Activated CD8-positive, alpha-beta T cell treated with anti-CD3 and anti-CD28 coated beads, Interleukin-2, amount 10 ng/mL, durations not matched to agents 7 days and 5 days (primary cell): ENCODE results near the gene NUBPL. TPM values are rescaled to one million over a fixed set of nuclear protein-coding genes. Genes with fewer than 3 reads are reported as not detected.

Source experiments
- ATAC-seq: fragments of 150-1000 bp; cut with Tn5 transposase; one replicate; pipeline ENCODE4 v1.10.0; 2021; ENCODE audit warnings: moderate library complexity
- CTCF ChIA-PET: fragments of 350-600 bp; sonication (Branson Sonifier 250); formaldehyde crosslinking; loops from one replicate; lab custom pipeline; 2021; ENCODE audit warnings: antibody characterized with exemption; lab: Charles Lee
- POLR2A ChIA-PET: fragments of 350-600 bp; sonication (Branson Sonifier 250); formaldehyde crosslinking; loops from one replicate; lab custom pipeline; 2021; ENCODE audit warnings: antibody characterized with exemption; lab: Charles Lee
- DNase-seq: peaks from one replicate; pipeline ENCODE4 v3.0.0-alpha.2; 2020
- H3K27ac Mint-ChIP-seq: one replicate; pipeline ENCODE4 v1.8.0; 2021; ENCODE audit warnings: mild to moderate bottlenecking, mixed read lengths
- H3K27me3 Mint-ChIP-seq: one replicate; pipeline ENCODE4 v1.8.0; 2021; ENCODE audit warnings: low read depth, mixed read lengths
- H3K36me3 Mint-ChIP-seq: one replicate; pipeline ENCODE4 v1.8.0; 2021; ENCODE audit warnings: low read depth, mixed read lengths
- H3K4me1 Mint-ChIP-seq: one replicate; pipeline ENCODE4 v1.8.0; 2021; ENCODE audit warnings: low read depth, mixed read lengths
- H3K4me3 Mint-ChIP-seq: one replicate; pipeline ENCODE4 v1.8.0; 2021; ENCODE audit warnings: mild to moderate bottlenecking, mixed read lengths
- H3K9me3 Mint-ChIP-seq: one replicate; pipeline ENCODE4 v1.8.0; 2022; ENCODE audit warnings: mixed read lengths; ENCODE audit not compliant: insufficient read depth
- total RNA-seq, 2 experiments: library from RNA; stranded (reverse); gene quantifications; one replicate each; pipeline ENCODE4 v1.2.3, GENCODE V29; 2021

NUBPL gene
- total RNA-seq, 2 experiments from 2014 or later = 5.8 to 8.6 TPM

- Mint-ChIP-seq H3K4me1 (no peaks in the 10 kb centered on the region), H3K9me3 (no peaks in the 10 kb centered on the region), H3K27ac (no peak overlapping the region), H3K4me3 (no peak overlapping the region), H3K27me3 (peaks cover 25% of the 10 kb centered on the region), H3K36me3 (peaks cover 2% of the 10 kb centered on the region)
- ChIA-PET POLR2A (no interaction called here), CTCF (no interaction called here)
- DNase-seq (no peak), ATAC-seq (no peak)
These were observed 10.6 kb upstream of the NUBPL start for GRCh38 chr14:31550589-31550988.

DNA sequence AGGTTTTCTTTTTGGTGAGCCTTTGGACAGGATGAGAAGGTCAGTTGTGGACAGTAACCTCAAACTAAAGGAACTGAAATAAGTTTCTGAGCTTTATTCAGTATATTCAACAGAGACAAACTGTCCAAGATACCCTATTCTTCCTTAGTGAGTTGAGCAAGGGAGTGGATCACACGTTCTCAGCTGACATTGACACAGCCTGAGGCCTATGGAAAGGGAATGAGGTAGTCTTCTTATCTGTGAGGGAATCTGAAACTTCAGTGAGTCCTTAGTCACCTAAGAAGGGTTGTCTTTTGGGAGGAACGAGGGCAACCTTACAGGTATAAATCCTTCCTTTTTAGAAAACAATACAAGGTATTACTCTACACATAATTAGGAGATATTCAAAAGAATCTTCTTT lies 5.0 kb upstream of the NUBPL start:
- H3K36me3 Mint-ChIP-seq = peaks cover 2% of the 10 kb centered on the region
- peaks cover 24% of the 10 kb centered on the region for H3K27me3 Mint-ChIP-seq
- H3K9me3 Mint-ChIP-seq = no peaks in the 10 kb centered on the region
- ChIA-PET POLR2A (no interaction called here), CTCF (no interaction called here)
- DNase-seq (no peak), ATAC-seq (no peak)
- no peak overlapping the region for H3K4me3 Mint-ChIP-seq
- H3K4me1 Mint-ChIP-seq = peaks cover 11% of the 10 kb centered on the region
- no peak overlapping the region for H3K27ac Mint-ChIP-seq

DNA sequence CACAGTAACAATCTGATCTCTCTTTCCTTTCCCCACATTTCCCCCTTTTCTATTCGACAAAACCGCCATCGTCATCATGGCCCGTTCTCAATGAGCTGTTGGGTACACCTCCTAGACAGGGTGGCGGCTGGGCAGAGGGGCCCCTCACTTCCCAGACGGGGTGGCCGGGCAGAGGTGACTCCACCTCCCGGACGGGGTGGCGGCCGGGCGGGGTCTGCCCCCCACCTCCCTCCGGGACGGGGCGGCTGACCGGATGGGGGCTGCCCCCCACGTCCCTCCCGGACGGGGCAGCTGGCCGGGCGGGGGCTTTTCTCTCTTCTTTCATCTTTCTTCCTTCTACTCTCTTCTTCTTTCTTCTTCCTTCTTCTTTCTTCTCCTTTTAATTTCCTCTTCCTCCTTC lies 1.3 kb upstream of the NUBPL start:
- ATAC-seq (no peak), DNase-seq (no peak)
- CTCF ChIA-PET = interaction anchor here (1.7 kb wide), 1 partner anchor 102 kb away, joined by 5 read pairs; no protein-coding TSS in a partner anchor
- H3K27ac Mint-ChIP-seq = no peak overlapping the region
- H3K4me1 Mint-ChIP-seq = peaks cover 28% of the 10 kb centered on the region
- no peaks in the 10 kb centered on the region for H3K9me3 Mint-ChIP-seq
- H3K4me3 Mint-ChIP-seq = no peak overlapping the region
- H3K27me3 Mint-ChIP-seq = peaks cover 16% of the 10 kb centered on the region
- peaks cover 3% of the 10 kb centered on the region for H3K36me3 Mint-ChIP-seq
- POLR2A ChIA-PET = no interaction called here

DNA sequence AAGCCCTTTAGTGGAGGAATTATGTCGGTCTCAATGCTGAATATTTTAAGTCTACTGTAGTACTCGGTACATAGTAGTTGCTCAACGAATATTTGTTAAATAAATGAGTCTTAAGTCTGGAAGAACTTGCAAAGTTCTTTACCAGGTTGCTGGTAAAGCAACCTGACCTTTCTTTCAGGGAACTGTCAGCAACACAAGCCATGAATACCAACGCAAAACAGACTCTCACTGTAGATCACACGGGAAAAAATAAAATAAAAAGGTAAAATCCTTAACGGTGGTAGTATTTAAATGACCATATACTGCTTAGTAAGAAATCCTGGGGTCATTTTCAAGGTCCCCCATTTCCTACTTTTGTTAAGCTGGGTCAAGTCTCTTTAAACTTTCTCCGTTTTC lies 447 bp upstream of the NUBPL start:
- H3K9me3 Mint-ChIP-seq = no peaks in the 10 kb centered on the region
- H3K4me3 Mint-ChIP-seq = peak overlapping the region; percentile 92
- ChIA-PET POLR2A (interaction anchor here (1.0 kb wide), 1 partner anchor 103 kb away, joined by 3 read pairs; the partner anchor contains the start of gene DTD2), CTCF (interaction anchor here (0.8 to 1.7 kb wide), 2 partner anchors 103 to 694 kb away, joined by 3 to 5 read pairs; no protein-coding TSS in a partner anchor)
- DNase-seq = no peak
- no peak for ATAC-seq
- H3K27me3 Mint-ChIP-seq = peaks cover 16% of the 10 kb centered on the region
- H3K27ac Mint-ChIP-seq = peak overlapping the region; percentile 97
- peaks cover 28% of the 10 kb centered on the region for H3K4me1 Mint-ChIP-seq
- peaks cover 3% of the 10 kb centered on the region for H3K36me3 Mint-ChIP-seq

DNA sequence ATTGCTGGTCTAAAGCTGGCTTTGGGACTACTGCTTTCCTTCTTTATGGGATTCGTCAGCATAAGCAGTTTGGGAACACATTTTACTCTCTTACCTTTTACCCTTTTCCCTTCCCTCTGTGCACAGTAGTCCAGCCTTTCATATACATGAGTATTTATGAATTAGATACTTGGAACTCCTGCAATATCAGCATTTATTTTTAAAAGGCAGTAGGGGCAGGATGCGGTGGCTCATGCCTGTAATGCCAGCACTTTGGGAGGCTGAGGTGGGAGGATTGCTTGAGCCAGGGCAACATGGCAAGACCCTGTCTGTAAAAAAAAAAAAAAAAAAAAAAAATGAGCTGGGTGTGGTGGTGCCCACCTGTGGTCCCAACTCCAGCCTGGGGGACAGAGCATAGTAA lies 3.0 kb downstream of the NUBPL start:
- H3K27ac Mint-ChIP-seq = no peak overlapping the region
- ATAC-seq (no peak), DNase-seq (no peak)
- ChIA-PET CTCF (no interaction called here), POLR2A (no interaction called here)
- no peak overlapping the region for H3K4me3 Mint-ChIP-seq
- peaks cover 34% of the 10 kb centered on the region for H3K4me1 Mint-ChIP-seq
- H3K36me3 Mint-ChIP-seq = peaks cover 6% of the 10 kb centered on the region
- peaks cover under 1% of the 10 kb centered on the region for H3K27me3 Mint-ChIP-seq
- H3K9me3 Mint-ChIP-seq = no peaks in the 10 kb centered on the region

DNA sequence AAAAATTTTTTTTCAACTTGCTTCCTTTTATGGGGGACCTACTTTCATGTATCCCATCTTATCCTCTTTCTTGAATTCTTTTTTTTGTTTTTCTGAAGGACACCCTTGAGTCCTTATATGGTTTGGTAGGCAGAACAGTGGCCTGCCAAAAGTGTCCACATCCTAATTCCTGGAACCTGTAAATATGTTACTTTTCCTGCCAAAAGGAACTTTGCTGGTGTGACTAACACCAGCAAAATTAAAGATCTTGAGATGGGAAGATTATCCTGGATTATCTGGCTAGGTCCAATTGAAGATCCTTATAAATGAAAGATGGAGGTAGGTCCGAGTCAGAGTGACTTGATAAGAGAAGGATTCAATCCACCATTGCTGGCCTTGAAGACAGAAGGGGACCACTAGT lies 5.3 kb downstream of the NUBPL start:
- Mint-ChIP-seq H3K9me3 (no peaks in the 10 kb centered on the region), H3K4me1 (peaks cover 22% of the 10 kb centered on the region), H3K27me3 (no peaks in the 10 kb centered on the region), H3K27ac (no peak overlapping the region), H3K36me3 (peaks cover 3% of the 10 kb centered on the region), H3K4me3 (no peak overlapping the region)
- ChIA-PET CTCF (no interaction called here), POLR2A (no interaction called here)
- no peak for DNase-seq
- ATAC-seq = no peak

DNA sequence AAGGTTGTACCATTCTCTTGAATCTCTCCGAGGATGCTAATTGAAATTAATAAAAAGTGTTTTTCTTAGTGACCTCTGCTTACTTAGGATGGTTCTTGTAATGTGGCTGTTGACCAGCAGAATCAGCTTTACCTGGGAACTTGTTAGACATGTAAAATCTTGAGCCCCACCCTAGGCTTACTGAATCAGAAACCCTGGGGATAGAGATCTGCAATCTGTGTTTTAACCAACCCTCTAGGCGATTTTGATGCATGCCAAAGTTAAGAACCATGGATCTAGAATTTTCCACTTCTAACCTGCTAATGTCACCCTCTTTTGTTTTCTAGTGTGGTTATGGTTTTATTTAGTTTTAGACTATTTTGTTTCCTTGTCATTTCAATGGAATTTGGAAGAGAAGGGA lies 6.5 kb downstream of the NUBPL start:
- ATAC-seq (no peak), DNase-seq (no peak)
- Mint-ChIP-seq H3K27ac (no peak overlapping the region), H3K9me3 (no peaks in the 10 kb centered on the region), H3K36me3 (peaks cover 3% of the 10 kb centered on the region), H3K4me1 (peaks cover 14% of the 10 kb centered on the region), H3K4me3 (no peak overlapping the region), H3K27me3 (no peaks in the 10 kb centered on the region)
- CTCF ChIA-PET = no interaction called here
- POLR2A ChIA-PET = interaction anchor here (0.5 kb wide), 1 partner anchor 299 kb away, joined by 3 read pairs; no protein-coding TSS in a partner anchor

DNA sequence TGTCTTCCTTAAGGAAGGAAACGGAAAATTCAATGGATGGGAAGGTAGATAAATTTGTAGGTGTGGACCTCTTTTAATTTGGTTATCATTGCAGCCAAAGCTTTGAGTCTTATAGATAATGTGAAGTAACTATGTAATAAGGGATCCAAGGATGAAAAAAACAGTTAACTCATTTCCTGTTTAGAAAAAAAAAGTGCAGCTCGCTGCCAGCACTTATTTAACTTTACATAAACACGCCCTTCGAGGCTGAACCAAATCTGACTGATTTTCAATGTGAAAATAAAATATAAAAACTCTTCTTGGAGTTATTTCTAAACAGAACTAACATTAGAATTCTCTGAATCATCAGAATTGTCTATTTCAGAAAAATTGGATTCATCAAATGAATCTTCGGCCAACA lies 7.0 kb downstream of the NUBPL start:
- peaks cover 3% of the 10 kb centered on the region for H3K36me3 Mint-ChIP-seq

DNA sequence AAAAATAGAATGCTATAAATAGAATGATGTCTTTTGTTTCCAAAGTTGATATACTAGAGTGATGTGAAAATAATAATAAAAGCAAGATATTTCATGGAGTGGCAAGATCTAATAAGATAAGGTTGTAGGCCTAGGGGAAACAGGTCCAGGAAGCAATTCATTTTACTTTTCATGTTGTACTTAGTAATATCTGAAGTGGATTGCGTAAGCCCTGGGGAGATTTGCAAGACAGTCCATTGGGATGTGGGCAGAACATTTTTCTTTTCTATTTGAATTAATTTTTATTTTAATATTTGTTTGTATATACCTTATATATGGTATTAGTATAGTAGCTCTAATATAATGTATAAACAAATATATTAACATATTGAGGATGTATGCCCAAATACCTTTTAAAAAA lies 7.5 kb downstream of the NUBPL start:
- DNase-seq (no peak), ATAC-seq (no peak)
- CTCF ChIA-PET = no interaction called here
- H3K4me3 Mint-ChIP-seq = no peak overlapping the region
- peaks cover 3% of the 10 kb centered on the region for H3K36me3 Mint-ChIP-seq
- H3K9me3 Mint-ChIP-seq = no peaks in the 10 kb centered on the region
- no peaks in the 10 kb centered on the region for H3K27me3 Mint-ChIP-seq
- POLR2A ChIA-PET = no interaction called here
- H3K27ac Mint-ChIP-seq = no peak overlapping the region
- H3K4me1 Mint-ChIP-seq = peaks cover 7% of the 10 kb centered on the region

More for the DNA sequence above, 7.0 kb downstream of the NUBPL start:
- ATAC-seq (no peak), DNase-seq (no peak)
- Mint-ChIP-seq H3K4me1 (peaks cover 11% of the 10 kb centered on the region), H3K9me3 (no peaks in the 10 kb centered on the region), H3K4me3 (no peak overlapping the region), H3K27ac (no peak overlapping the region), H3K27me3 (no peaks in the 10 kb centered on the region)
- ChIA-PET CTCF (no interaction called here), POLR2A (no interaction called here)

DNA sequence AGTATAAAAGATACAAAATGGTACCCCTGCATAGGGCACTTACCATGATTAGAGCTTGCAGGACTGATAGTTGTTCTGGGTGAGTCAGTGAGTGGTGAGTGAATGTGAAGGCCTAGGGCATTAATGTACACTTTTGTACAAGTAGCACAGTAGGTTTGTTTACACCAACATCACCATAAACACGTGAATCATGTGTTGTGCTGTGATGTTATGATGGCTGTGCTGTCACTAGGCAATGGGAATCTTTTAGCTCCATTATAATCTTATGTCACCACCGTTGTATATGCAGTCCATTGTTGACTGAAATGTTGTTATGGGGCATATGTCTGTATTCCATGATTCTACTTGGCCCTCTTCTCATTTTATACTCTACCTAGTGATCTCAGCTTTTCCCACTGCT lies 11.8 kb downstream of the NUBPL start:
- CTCF ChIA-PET = no interaction called here
- Mint-ChIP-seq H3K36me3 (peaks cover 3% of the 10 kb centered on the region), H3K27me3 (no peaks in the 10 kb centered on the region), H3K4me3 (no peak overlapping the region), H3K27ac (no peak overlapping the region), H3K9me3 (no peaks in the 10 kb centered on the region), H3K4me1 (peaks cover 1% of the 10 kb centered on the region)
- ATAC-seq = no peak
- POLR2A ChIA-PET = no interaction called here
- DNase-seq = no peak

DNA sequence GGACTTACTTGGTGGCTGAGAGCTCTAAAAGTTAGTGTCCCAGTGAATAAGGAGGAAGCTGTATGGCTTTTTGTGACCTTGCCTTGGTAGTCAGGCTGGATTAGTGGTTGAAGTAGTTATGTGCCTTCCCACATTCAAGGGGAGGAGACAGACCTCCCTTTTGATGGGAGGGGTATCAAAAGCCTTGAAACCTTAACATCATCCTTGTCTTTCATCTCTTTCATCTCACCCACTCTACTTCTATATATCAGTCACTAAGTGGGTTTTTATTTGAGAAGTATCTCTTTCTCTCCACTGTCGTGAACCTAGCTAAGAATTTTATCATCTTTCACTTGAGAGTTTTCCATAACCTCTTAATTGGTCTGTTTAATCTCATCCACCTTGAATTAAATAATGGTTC lies 15.7 kb downstream of the NUBPL start:
- ChIA-PET POLR2A (no interaction called here), CTCF (no interaction called here)
- ATAC-seq (no peak), DNase-seq (no peak)
- no peak overlapping the region for H3K27ac Mint-ChIP-seq
- H3K9me3 Mint-ChIP-seq = no peaks in the 10 kb centered on the region
- H3K27me3 Mint-ChIP-seq = no peaks in the 10 kb centered on the region
- no peak overlapping the region for H3K4me3 Mint-ChIP-seq
- no peaks in the 10 kb centered on the region for H3K36me3 Mint-ChIP-seq
- no peaks in the 10 kb centered on the region for H3K4me1 Mint-ChIP-seq

DNA sequence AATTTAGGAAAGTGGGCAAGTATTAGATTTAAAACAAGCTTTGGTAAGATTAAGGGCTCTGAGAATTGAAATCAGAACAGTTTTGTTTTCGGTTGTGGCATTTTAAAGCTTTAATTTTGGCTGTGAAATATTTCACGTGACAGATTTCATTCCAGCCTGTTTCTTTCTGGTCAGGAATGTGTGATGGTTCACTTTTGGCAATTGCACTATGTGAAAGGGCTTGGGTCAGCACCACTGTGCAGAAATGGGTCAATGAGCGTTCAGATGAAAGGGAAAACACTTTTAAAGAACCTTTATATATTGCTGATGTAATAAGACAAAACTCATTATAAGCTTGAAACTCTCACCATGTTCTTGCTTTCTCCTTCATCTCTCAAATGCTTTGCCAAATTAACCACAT lies 17.1 kb downstream of the NUBPL start:
- H3K4me1 Mint-ChIP-seq = no peaks in the 10 kb centered on the region
- no peaks in the 10 kb centered on the region for H3K27me3 Mint-ChIP-seq
- no peaks in the 10 kb centered on the region for H3K9me3 Mint-ChIP-seq
- H3K27ac Mint-ChIP-seq = no peak overlapping the region
- H3K4me3 Mint-ChIP-seq = no peak overlapping the region
- CTCF ChIA-PET = interaction anchor here (1.0 kb wide), 1 partner anchor 16 kb away, joined by 3 read pairs; no protein-coding TSS in a partner anchor
- POLR2A ChIA-PET = interaction anchor here (0.5 kb wide), 1 partner anchor 9 kb away, joined by 3 read pairs; no protein-coding TSS in a partner anchor
- no peaks in the 10 kb centered on the region for H3K36me3 Mint-ChIP-seq
- no peak for ATAC-seq
- DNase-seq = no peak
